ENCODE results near the gene AUTS2.

The AUTS2 gene

DNA sequence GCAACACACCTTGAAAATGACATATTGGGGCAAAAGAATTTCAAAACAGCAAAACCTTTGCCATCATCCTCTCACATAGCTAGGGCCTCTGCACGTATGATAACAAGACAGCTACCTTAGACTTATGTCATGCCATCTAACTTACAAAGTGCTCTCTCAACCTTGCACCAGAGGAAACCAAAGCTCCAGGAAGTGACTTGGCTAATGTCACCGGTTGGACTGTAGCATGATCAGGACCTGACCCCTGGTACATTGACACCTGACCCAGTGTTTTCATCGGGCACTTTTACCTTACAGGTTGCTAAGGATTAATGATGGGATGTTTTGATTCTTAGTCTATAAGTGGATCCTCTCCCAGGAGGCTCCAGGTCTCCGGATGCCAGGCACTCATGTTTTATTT, 1003.8 kb downstream of the AUTS2 start:
- no peak for DNase-seq (ENCODE audit: low read depth)

DNA sequence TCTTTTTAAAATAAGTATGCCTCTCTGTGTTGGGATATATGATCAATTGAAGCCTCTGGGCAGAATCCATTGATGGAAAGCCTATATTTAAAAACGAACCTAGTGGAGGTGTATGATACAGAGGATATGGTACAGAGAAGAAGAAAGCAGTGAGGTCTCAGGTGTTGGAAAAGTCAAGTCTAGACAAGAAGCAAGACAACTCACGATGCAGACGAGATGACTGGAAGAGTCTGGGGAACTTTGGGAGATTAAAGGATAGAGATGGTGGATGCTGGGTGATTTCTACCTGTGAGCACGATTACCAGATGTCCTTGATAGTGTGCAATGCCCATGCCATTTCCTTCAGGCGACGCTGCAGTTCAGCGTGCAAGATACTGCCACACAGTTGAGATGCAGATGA, 1009.0 kb downstream of the AUTS2 start:
- DNase-seq (ENCODE audit: low read depth): no peak

GRCh38 chr7:70607759-70608158, 1009.5 kb downstream of the AUTS2 start:
- no peak for DNase-seq (ENCODE audit: low read depth)

GRCh38 chr7:70608229-70608628, 1010.0 kb downstream of the AUTS2 start:
- no peak for DNase-seq (ENCODE audit: low read depth)

DNA sequence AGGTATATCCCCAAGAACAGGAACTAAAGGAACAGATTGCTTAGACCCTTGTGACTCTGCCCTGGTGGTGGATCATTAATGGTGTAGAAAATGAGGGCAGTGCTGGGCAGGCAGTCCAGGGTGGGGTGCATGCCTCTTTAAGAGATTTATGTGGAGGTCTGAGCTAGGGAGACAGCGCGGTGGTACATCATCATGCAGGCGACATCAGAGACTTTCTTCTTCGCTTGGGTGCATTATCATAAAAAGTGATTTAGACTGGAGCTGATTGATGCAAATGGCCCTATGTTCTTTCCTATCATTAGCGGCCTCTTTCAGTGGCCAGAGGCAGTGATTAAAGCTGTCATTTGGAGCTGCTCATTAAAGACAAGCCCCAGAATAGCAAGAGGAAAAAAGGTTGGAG, 1014.5 kb downstream of the AUTS2 start:
- no peak for DNase-seq (ENCODE audit: low read depth)

GRCh38 chr7:70614237-70615045, 1016.2 kb downstream of the AUTS2 start:
- DNase-seq (ENCODE audit: low read depth): no peak

DNA sequence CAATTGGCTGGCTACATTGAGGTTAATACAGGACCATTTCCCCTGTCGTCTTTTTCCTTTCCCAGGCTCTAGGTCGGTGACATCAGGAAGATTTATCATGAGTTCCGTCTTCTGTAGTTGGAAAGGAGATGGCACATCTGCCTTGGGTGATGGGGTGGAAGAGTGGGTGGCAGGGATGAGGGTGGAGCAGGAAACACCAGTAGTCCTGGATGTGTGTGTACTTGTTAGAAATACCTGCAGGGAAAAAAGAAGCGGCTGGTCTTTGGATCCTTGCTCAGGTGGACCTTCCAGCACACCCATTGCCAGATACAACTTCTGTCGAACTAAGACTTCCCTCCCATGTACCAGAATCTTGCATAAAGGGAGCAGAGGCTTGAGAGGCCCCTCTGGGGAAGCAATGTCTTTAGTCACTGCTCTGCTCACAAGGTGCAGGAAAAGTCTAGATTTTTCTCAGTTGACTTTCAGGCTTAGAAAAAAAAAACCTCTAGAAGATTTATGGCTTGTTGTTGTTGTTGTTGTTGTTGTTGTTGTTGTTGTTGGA, 1016.9 kb downstream of the AUTS2 start:
- DNase-seq (ENCODE audit: low read depth): no peak

DNA sequence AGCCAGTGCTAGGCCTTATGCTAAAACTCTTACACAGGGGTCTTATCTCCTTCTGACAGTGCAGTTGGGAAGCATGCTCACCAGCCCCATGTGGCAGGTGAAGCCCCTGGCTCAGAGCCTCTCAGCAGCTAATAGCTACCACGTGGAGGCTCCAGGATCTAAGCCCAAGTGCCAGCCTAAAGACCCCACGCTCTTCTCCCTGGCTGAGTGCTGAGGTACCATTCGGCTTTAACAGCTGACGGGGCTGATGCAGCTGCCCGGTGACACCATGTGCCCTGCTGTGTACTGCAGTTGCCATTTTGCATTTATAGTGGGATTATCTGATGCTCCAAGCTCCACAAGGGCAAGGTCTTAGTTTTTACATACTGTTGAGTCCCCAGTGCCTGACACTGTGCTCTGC, 1017.9 kb downstream of the AUTS2 start:
- DNase-seq (ENCODE audit: low read depth): no peak

GRCh38 chr7:70616821-70617220, 1018.5 kb downstream of the AUTS2 start:
- DNase-seq (ENCODE audit: low read depth): no peak

DNA sequence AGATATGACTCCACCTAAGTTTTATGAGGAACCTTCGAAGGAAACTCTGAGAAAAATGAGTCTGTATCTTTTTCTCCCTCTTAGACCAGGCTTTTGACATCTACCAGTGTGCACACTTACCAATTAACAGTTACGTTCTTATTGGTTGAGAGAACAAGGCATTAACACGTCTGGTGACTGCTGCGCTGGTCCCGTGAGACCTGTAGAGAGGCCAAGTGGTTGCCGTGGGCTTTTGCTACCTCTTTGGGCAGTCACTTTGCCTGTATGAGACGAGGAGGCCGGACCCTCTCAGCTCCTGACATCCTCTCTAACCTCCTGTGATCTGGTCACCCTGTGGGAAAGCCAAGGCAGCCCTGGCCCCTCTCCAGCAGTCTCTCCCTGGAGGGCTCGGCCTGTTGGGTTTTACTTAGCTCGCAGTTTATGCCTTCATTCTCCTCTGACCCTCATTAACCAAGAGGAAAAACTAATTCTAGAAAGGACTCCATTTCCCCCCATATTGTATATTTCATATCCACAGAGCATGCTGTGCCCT, 1019.8 kb downstream of the AUTS2 start:
- DNase-seq (ENCODE audit: low read depth): no peak

DNA sequence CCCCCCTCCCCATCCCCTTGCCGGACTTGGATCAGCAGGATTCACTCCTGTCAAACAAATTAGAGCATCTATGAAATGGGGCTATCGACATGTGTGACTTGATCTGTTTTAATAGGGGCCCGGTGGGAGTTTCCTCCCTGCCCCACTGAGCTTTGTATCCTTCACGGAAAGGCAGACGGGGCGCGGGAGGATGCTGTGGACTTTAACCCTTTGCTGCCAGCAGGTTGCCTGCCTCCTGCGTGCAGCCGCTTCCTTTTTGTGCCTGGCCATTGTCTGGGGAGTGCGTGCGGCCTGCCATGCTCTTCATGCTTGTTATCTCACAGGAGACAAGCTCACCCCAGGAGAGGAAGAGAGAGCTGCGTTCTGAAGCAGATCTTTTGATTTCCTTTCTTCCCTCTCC, 1020.9 kb downstream of the AUTS2 start:
- no peak for DNase-seq (ENCODE audit: low read depth)

DNA sequence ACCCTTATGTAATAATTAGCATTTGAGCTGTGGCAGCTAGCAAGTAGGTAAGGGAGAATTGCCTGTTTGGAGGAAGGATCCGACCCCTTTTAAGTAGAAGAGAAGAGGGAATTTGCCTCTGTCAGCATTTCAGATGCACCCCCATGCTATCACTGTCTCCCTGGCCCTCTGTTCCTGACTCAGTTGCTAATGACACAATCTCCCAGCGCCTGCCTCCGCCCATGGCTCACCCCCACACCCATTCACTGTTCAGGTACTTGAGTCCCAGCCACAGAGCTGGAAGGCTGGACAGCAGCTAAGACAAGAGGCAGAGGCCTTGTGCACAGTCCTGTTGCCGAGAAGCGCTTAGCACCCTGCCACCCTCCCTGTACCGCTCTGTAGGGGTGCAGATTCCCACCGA, 1021.4 kb downstream of the AUTS2 start:
- DNase-seq (ENCODE audit: low read depth): no peak

DNA sequence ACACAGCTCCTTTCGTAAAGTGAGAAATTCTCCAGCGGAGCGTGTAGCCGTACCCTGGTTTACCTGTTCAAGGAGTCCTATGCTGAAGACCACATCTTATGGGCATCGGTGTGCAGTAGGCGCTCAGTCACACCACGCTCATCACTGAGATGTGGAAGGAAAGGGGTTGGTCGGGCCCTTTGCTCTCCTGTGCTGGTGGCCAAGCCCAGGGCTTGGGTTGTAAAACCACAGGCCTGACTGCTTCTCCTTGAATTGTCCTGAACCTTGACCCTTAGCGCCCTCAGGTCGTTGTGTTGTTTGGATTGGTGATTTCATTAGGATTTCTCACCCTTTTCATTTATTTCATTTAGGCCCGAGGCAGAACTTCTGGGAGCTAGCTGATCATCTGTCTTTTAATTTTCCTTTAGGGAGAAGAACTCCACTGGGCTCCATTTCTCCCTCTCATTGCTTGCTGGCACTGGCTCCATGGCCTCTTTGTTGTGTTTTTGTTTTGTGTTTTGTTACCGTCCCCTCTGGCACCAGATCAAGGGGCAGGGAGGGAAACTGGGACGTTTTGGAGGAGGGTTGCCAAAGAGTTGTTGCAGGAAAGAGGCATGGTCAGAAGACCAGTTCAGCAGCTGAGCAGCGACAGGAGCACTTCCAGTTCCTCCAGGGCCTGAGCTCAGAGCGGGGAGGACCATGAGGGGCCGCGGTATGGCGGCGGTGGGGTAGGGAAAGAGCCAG, 1022.2 kb downstream of the AUTS2 start:
- no peak for DNase-seq (ENCODE audit: low read depth)

DNA sequence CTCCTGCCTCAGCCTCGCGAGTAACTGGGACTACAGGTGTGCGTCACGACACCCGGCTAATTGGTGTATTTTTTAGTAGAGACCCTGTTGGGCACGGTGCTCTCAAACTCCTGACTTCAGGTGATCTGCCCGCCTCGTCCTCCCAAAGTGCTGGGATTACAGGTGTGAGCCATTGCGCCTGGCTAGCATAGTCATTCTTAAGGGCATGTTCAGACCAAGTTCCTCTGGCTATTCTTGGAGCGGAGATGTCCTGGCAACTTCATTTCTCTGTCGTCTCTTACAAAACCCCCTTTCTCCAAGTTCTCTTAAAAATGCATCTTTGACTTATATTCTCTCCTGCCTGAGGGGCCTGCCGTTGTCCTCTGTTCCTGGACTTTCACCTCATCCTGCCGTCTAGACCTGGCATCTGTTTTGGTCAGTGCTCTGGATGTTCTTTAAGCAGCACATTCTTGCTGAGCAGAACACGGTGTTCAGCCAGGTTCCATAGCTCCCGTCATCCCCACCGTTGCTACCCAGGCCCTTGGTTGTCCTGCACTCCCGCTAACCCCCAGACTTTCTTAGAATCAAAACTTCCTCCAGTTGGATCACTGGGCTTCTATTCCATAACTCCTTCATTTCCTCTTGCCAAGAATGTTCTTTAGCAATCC, 1023.8 kb downstream of the AUTS2 start:
- no peak for DNase-seq (ENCODE audit: low read depth)

DNA sequence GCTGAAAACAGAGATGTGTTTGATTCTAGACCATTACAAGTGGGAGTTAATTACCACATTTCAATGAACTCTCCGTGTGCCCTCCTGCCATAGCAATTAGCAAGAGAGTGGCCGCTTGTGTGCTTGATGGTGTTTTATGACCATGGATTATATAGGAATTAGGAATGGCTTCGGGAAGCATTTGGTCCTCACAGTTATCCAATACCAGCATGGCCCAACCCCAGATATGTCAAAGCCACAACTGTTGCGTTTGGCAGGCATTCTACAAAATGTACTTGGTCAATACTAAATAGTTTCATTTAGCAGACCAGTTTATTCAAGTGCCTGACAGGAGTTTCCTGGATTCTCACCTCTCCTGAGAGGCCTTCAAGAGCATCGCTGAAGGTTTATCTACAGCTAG, 1024.7 kb downstream of the AUTS2 start:
- no peak for DNase-seq (ENCODE audit: low read depth)

DNA sequence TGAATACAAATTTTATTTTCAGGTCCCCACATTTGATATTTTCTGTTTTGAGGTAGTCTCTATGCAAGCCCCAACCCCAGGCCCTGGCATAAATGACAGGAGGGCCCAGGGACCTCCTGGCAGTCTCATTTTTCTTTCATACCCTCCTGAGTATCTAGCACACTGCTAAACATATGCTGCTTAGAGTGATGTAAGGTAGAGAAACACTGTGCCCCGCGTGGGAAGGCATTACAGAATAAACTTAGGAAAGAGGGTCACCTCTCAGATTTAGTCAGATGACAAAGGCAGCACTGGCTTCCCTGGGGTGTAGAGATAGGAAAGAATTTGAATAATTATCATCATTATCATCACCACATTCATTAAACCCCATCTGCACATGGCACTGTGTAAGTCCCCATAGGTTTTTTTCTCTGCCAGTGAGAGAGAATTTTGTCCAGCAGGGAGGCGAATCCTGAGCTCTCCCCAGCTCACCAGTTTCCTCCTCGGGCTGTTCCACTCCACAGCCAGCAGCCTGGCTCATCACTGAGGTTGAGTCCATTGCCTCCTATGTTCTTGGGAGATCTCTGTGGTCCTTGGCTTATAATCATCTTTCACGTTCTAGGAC, 1026.3 kb downstream of the AUTS2 start:
- no peak for DNase-seq (ENCODE audit: low read depth)

DNA sequence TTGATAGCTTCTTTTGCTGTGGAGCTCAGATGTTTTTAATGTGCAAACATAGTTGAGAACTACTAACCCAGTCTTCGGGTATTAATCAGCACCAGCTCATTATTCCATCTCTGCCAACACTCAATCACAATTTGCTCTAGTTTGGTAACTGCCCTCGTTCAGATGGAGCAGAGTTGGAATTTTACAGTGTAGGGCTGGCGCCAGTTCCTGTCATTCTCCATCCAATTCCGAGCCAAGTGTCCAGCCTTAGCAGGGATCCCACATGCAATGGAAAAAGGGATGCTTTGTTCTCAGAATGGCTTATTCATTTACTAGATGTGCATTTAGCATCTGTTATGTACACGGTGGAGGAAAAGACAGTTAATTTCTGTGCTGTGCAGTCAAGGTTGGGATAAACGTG, 1029.2 kb downstream of the AUTS2 start:
- DNase-seq (ENCODE audit: low read depth): no peak

- DNase-seq (ENCODE audit: low read depth): no peak
Measured at GRCh38 chr7:70630440-70630817, 1032.2 kb downstream of the AUTS2 start.

- DNase-seq (ENCODE audit: low read depth): no peak
Measured at GRCh38 chr7:70630818-70631457, 1032.7 kb downstream of the AUTS2 start.

- DNase-seq (ENCODE audit: low read depth): no peak
Measured at GRCh38 chr7:70631718-70632117, 1033.4 kb downstream of the AUTS2 start.

DNA sequence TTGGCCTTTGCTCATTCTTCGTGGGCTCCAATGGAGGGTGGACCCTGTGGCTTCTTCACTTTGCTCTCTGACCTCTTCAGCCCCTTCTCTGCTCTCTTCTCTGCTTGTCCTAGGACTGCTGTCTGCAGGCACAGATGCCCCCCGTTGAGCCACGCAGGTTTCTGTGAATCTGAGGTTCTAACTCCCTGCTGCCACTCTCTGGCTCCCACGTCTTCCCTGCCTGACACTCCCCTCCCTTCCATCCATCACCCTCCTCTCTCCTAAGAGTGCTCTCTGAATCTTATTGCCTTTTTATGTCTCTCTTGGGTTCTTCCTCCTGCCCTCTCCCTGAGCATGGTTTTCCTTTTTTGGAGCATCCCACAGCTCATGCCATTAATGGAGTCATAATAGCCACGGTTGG, 1034.1 kb downstream of the AUTS2 start:
- DNase-seq (ENCODE audit: low read depth): no peak

GRCh38 chr7:70634071-70634470, 1035.8 kb downstream of the AUTS2 start:
- no peak for DNase-seq (ENCODE audit: low read depth)
